ENCODE measurements around the gene BBS1. TPM values are rescaled to one million over a fixed set of nuclear protein-coding genes. Genes with fewer than 3 reads are reported as not detected.
"Not testable (repeated sequence)": the region's sequence is repeated elsewhere in the genome, so short reads cannot be mapped to it uniquely, and the experiment has no call there.

The BBS1 gene
- total RNA-seq, 1 experiment from 2014 or later: 47.1 TPM

- ChIA-PET POLR2A (no interaction called here), CTCF (interaction anchor here (0.6 kb wide), 1 partner anchor 25 kb away, joined by 3 read pairs; no protein-coding TSS in a partner anchor)
- Mint-ChIP-seq H3K4me1 (ENCODE audit: low read depth, unreplicated experiment) (peaks cover 6% of the 10 kb centered on the region), H3K9me3 (ENCODE audit: unreplicated experiment) (no peaks in the 10 kb centered on the region), H3K27ac (ENCODE audit: unreplicated experiment) (no peak overlapping the region), H3K4me3 (ENCODE audit: unreplicated experiment) (no peak overlapping the region), H3K27me3 (ENCODE audit: insufficient read depth, unreplicated experiment) (no peaks in the 10 kb centered on the region), H3K36me3 (ENCODE audit: insufficient read depth, unreplicated experiment) (peaks cover 35% of the 10 kb centered on the region)
- intact Hi-C loops (cut with micrococcal nuclease; ENCODE audit: unreplicated experiment): no loop called here
- Histone ChIP-seq H3K4me3 (ENCODE audit: low read depth, low read length) (no peak overlapping the region), H3K4me1 (peaks cover 16% of the 10 kb centered on the region), H3K9me3 (no peaks in the 10 kb centered on the region), H3K36me3 (ENCODE audit: control insufficient read depth, insufficient read depth, low read length) (peaks cover under 1% of the 10 kb centered on the region; the same call in 1 of the 2 replicates), H3K27me3 (replicated peaks; ENCODE audit: control insufficient read depth, insufficient read depth, low read length) (no peaks in the 10 kb centered on the region)
- BruUV-seq (replicated peaks): no TSS peak
- no peak for TF ChIP-seq CTCF (IDR thresholded peaks at IDR 0.05; ENCODE audit: insufficient read depth in 1 of 2, low read depth in 1 of 2, low read length in 1 of 2, severe bottlenecking in 1 of 2, unreplicated experiment in 1 of 2)
- peak in 1 of 2 experiments; percentile 34 for DNase-seq
Observed at GRCh38 chr11:66541892-66542291, 31.5 kb downstream of the BBS1 start.

- no peak for DNase-seq
- Mint-ChIP-seq H3K9me3 (ENCODE audit: unreplicated experiment) (no peaks in the 10 kb centered on the region), H3K4me1 (ENCODE audit: low read depth, unreplicated experiment) (peaks cover 6% of the 10 kb centered on the region), H3K27me3 (ENCODE audit: insufficient read depth, unreplicated experiment) (no peaks in the 10 kb centered on the region), H3K27ac (ENCODE audit: unreplicated experiment) (no peak overlapping the region), H3K4me3 (ENCODE audit: unreplicated experiment) (no peak overlapping the region), H3K36me3 (ENCODE audit: insufficient read depth, unreplicated experiment) (peaks cover 32% of the 10 kb centered on the region)
- ChIA-PET CTCF (interaction anchor here (0.6 to 1.1 kb wide), 2 partner anchors 25 to 136 kb away, joined by 3 read pairs; no protein-coding TSS in a partner anchor), POLR2A (no interaction called here)
- intact Hi-C loops (cut with micrococcal nuclease; ENCODE audit: unreplicated experiment): no loop called here
- Histone ChIP-seq H3K9me3 (no peaks in the 10 kb centered on the region), H3K4me1 (peaks cover 20% of the 10 kb centered on the region), H3K27me3 (replicated peaks; ENCODE audit: control insufficient read depth, insufficient read depth, low read length) (no peaks in the 10 kb centered on the region), H3K4me3 (ENCODE audit: low read depth, low read length) (no peak overlapping the region), H3K36me3 (ENCODE audit: control insufficient read depth, insufficient read depth, low read length) (no peaks in the 10 kb centered on the region; the same call in 1 of the 2 replicates)
- BruUV-seq (replicated peaks): no TSS peak
- TF ChIP-seq CTCF (IDR thresholded peaks at IDR 0.05; ENCODE audit: insufficient read depth in 1 of 2, low read depth in 1 of 2, low read length in 1 of 2, severe bottlenecking in 1 of 2, unreplicated experiment in 1 of 2): no peak
Observed at GRCh38 chr11:66542362-66542761, 31.9 kb downstream of the BBS1 start.

DNA sequence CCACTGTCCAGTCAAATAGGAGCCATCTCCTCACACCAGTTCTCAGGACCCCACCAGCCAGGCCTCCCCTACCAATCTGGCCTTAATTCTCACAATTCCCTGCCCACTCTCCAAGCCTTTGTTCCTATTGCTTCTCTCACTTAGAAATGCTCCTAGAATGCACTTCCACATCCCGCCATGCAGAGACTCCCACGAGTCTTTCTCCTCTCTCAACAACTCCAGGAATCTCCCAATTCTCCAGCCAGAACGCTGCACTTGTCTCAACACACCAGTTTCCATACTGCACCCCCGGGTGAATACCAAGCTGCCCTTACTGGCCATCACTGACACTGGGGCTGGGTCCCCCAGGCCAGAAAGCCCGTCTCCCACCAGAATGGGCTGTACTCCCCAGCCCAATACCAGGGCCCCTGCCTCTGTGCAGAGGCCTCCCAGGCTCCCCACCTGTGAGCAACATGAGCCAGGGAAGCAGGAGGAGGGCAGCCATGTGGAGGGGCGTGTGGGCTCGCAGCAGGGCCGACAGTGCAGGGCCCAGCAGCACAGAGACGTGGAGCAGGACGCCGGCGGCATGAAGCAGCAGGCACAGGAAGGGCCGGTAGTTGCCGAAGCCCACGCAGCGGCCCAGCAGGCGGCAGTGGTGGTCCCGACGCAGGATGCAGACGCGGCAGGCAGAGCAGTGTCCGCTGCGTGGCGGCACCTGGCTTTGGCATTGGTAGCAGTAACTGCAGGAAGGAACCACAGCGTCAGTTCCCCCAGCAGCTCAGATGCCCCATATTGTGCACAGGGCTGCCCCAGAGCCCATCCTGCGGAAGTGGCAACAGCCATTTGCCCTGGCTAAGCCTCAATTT is 33.0 kb downstream of the BBS1 start:
- Mint-ChIP-seq H3K4me3 (ENCODE audit: unreplicated experiment) (no peak overlapping the region), H3K4me1 (ENCODE audit: low read depth, unreplicated experiment) (peaks cover 7% of the 10 kb centered on the region), H3K27ac (ENCODE audit: unreplicated experiment) (no peak overlapping the region), H3K27me3 (ENCODE audit: insufficient read depth, unreplicated experiment) (no peaks in the 10 kb centered on the region), H3K9me3 (ENCODE audit: unreplicated experiment) (no peaks in the 10 kb centered on the region), H3K36me3 (ENCODE audit: insufficient read depth, unreplicated experiment) (peaks cover 25% of the 10 kb centered on the region)
- no TSS peak for BruUV-seq (replicated peaks)
- H3K4me3 ChIP-seq (ENCODE audit: low read depth, low read length): no peak overlapping the region
- no peak for DNase-seq
- ChIA-PET CTCF (interaction anchor here (1.1 kb wide), 1 partner anchor 135 kb away, joined by 3 read pairs; no protein-coding TSS in a partner anchor), POLR2A (no interaction called here)
- no peaks in the 10 kb centered on the region for H3K27me3 ChIP-seq (replicated peaks; ENCODE audit: control insufficient read depth, insufficient read depth, low read length)
- no peak for TF ChIP-seq CTCF (IDR thresholded peaks at IDR 0.05; ENCODE audit: insufficient read depth in 1 of 2, low read depth in 1 of 2, low read length in 1 of 2, severe bottlenecking in 1 of 2, unreplicated experiment in 1 of 2)
- intact Hi-C loops (cut with micrococcal nuclease; ENCODE audit: unreplicated experiment): no loop called here
- no peaks in the 10 kb centered on the region; the same call in 1 of the 2 replicates for H3K36me3 ChIP-seq (ENCODE audit: control insufficient read depth, insufficient read depth, low read length)
- peaks cover 25% of the 10 kb centered on the region for H3K4me1 ChIP-seq
- H3K9me3 ChIP-seq: no peaks in the 10 kb centered on the region

DNA sequence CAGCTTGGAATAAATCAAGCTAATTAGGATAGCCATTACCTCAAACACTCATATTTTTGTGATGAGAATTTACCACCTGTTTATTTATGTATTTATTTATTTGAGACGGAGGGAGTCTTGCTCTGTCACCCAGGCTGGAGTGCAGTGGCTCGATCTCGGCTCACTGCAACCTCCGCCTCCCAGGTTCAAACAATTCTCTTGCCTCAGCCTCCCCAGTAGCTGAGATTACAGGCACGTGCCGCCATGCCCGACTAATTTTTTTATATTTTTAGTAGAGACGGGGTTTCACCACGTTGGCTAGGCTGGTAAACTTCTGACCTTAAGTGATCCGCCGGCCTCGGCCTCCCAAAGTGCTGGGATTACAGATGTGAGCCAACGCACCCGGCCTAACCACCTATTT is 34.5 kb downstream of the BBS1 start:
- DNase-seq; H3K36me3 ChIP-seq (ENCODE audit: control insufficient read depth, insufficient read depth, low read length); H3K27me3 ChIP-seq (replicated peaks; ENCODE audit: control insufficient read depth, insufficient read depth, low read length); H3K27me3 Mint-ChIP-seq (ENCODE audit: insufficient read depth, unreplicated experiment); H3K9me3 ChIP-seq; H3K9me3 Mint-ChIP-seq (ENCODE audit: unreplicated experiment): not testable (repeated sequence)
- Mint-ChIP-seq H3K36me3 (ENCODE audit: insufficient read depth, unreplicated experiment) (peaks cover 20% of the 10 kb centered on the region), H3K4me3 (ENCODE audit: unreplicated experiment) (peak overlapping the region; percentile 84), H3K4me1 (ENCODE audit: low read depth, unreplicated experiment) (peaks cover 15% of the 10 kb centered on the region), H3K27ac (ENCODE audit: unreplicated experiment) (peak overlapping the region; percentile 60)
- intact Hi-C loops (cut with micrococcal nuclease; ENCODE audit: unreplicated experiment): loop anchor here (5.0 kb wide), 2 partner anchors 47 to 72 kb away; partner anchors contain the start of genes CCDC87, CCS and RBM14
- peak overlapping the region; percentile 59 for H3K4me3 ChIP-seq (ENCODE audit: low read depth, low read length)
- H3K4me1 ChIP-seq: peaks cover 25% of the 10 kb centered on the region
- CTCF ChIA-PET: interaction anchor here (1.5 to 2.2 kb wide), 2 partner anchors 47 to 133 kb away, joined by 12 to 31 read pairs; partner anchors contain the start of genes CCDC87, CCS and RBM4B
- BruUV-seq (replicated peaks): TSS peak; percentile 82
- POLR2A ChIA-PET: interaction anchor here (1.2 to 1.9 kb wide), 5 partner anchors 48 to 298 kb away, joined by 4 to 31 read pairs (median 13); partner anchors contain the start of genes CCDC87, DPP3, RBM14 and RCE1

All from Caco-2 (cell line).